NCI-H345 (cell line): ENCODE data around the gene TAF11L5.
A peak's percentile ranks its signal among the peaks of the same experiment; 100 is the strongest.
"Not testable (repeated sequence)": the region's sequence is repeated elsewhere in the genome, so short reads cannot be mapped to it uniquely, and the experiment has no call there.

Source experiments
- DNase-seq: peaks from one replicate; lab custom pipeline; 2025; lab: John Stamatoyannopoulos, UW

TAF11L5 gene

GRCh38 chr5:17524935-17525334 lies at the start of gene TAF11L5:
TSS of gene TAF11L5 (plus strand) at chr5:17525235.
- not testable (repeated sequence) for DNase-seq

DNA sequence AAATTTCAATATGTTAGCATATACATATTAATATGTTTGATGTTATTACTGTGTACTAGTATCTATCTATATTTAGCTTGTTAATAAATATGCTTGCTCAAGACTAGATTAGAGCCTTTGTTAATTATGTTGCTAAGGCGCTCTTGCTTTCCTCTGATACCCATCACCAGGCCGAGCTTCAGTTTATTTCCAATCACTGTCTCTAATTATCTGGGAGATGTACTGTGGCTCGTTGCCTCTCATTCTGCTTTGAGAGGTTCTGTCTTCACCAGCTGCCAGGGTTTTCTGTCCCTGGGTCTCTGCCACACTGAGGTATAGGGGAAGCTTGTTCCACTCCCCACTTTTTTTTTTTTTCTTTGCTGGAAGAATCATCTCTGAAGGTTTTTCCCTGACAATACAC lies 48.0 kb upstream of the TAF11L5 start:
- peak; percentile 6 for DNase-seq

DNA sequence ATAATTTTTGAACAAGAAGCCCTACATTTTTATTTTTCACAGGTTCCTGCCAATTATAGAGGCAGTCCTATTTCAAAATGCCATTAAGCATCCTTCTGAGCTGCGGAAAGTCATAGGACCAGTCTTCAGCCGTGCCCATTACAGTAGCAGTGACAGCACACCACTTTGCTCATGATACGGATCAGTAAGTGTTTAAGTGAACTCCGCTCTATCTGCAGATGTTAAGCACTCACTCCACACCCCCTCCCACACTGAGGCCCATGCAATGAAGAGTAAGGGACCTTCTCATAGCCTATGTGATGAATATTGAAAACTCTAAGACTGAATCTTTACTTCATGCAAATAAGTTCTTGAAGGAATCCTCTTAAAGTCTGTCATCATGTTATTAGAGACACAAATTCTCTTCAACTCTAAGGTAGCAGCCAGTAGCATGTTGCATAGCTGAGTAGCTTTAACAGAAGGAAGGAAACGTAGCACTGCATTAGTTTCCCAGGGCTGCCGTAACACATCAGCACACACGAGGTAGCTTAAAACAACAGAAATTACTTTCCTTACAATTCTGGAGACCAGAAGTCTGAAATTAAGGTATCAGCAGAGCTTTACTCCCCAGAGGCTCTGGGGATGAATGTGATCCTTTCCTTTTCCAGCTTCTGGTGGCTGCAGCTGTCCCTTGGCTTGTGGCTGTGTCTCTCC lies 47.3 kb upstream of the TAF11L5 start:
- DNase-seq = peak; percentile 70

- DNase-seq = peak; percentile 5
Measured at GRCh38 chr5:17481378-17481777, 43.7 kb upstream of the TAF11L5 start.

- DNase-seq = no peak
Measured at GRCh38 chr5:17482790-17483189, 42.2 kb upstream of the TAF11L5 start.

DNA sequence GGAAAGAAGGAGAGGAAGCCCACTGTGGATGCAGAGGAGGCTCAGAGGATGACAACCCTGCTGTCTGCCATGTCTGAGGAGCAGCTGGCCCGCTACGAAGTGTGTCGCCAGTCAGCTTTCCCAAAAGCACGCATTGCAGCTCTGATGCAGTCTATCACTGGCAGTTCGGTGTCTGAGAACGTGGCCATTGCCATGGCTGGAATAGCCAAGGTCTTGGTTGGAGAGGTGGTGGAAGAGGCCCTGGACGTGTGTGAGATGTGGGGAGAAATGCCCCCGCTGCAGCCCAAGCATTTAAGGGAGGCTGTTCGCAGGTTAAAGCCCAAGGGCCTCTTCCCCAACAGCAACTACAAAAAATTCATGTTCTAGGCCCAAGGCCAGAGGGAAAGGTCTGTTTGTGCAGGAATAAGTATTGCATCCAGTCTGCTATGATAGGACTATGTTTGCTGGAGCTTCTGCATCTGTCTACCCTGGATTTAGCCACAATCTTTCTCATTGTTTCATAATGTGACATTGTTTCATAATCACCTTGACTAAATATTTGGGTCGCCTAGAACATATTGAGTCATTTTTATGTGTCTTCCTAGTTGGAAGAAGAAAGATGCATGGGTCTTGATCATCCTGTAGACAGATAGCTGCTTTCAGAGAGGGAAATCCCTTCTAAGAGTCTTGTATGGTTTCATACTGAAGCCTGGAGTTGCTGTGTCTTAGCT lies 38.4 kb upstream of the TAF11L5 start:
- DNase-seq = not testable (repeated sequence)

- DNase-seq = no peak
Measured at GRCh38 chr5:17487174-17487512, 37.9 kb upstream of the TAF11L5 start.

- not testable (repeated sequence) for DNase-seq
Measured at GRCh38 chr5:17491257-17491656, 33.8 kb upstream of the TAF11L5 start.

GRCh38 chr5:17492770-17493169 lies 32.3 kb upstream of the TAF11L5 start:
- DNase-seq = no peak

GRCh38 chr5:17497446-17497845 lies 27.6 kb upstream of the TAF11L5 start:
- DNase-seq = no peak

GRCh38 chr5:17497931-17498330 lies 27.1 kb upstream of the TAF11L5 start, which contains the start of gene TAF11L2:
TSS of gene TAF11L2 (plus strand) at chr5:17498231.
- not testable (repeated sequence) for DNase-seq

DNA sequence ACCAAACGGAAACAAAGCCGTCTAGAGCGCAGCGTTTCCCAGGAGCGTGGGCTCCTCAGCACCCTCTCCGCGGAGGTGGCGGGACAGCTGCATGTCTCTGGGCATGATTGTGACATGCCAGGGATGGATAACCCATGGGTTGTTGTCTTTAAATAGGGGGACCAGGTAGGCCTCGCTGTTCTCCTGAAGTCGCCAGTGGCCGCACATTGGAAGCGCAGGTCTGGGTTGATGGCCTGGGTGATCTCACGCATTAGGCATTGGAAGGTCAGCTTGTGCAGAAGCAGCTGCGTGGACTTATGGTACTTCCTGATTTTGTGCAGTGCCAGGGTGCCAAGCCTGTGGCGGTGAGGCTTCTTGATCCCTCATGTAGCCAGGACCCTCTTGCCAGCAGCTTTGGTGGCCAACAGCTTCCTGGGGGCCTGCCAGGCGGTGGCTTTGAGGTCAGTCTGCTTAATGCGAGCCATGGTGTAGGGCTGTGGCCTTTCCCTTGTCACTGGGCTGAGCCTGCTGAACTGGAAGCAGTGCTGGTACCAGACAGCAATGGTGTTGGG lies 13.2 kb upstream of the TAF11L5 start:
- DNase-seq = no peak

DNA sequence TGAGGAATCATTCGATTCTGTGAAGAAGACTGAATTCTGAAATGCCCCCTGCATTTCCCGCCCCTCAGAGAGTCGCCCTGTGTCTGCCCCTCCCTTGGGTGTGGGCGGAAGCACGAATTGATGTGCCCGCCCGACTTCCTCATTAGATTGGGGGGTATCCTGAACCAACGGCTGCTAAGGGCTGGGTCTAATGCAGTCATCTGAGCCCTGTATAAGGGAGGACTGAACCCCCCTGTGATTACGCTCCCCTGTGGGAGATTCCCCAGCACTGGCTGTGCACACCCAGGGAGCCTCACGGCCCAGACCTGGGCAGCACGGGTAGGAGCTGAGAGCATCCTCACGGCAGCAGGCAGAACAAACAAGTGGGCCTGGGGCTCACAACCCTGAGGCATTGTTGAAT lies 7.5 kb upstream of the TAF11L5 start:
- DNase-seq = not testable (repeated sequence)

DNA sequence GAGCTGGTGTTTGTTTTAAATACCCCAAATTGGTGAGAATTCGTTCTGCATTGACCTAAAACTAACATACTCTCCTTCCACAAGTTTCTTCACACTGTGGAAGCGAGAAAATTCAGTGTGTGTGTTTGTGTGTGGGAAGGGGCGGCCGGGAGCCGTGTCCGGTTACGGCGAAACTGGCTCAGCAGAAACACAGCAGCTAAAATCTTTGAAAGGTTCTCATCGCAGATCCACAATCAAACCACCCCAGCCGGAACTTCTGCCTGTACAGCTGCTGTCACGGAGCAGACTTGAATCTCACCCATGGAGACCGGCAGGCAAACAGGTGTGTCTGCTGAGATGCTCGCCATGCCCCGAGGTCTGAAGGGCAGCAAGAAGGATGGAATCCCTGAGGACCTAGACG lies 7.0 kb upstream of the TAF11L5 start, which contains the start of gene TAF11L3:
Gene TAF11L3 (plus strand): TSS at position 301 of the 400 bp plus-strand sequence.
- not testable (repeated sequence) for DNase-seq

- DNase-seq = not testable (repeated sequence)
Measured at GRCh38 chr5:17519508-17519907, 5.5 kb upstream of the TAF11L5 start.

DNA sequence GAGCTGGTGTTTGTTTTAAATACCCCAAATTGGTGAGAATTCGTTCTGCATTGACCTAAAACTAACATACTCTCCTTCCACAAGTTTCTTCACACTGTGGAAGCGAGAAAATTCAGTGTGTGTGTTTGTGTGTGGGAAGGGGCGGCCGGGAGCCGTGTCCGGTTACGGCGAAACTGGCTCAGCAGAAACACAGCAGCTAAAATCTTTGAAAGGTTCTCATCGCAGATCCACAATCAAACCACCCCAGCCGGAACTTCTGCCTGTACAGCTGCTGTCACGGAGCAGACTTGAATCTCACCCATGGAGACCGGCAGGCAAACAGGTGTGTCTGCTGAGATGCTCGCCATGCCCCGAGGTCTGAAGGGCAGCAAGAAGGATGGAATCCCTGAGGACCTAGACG lies 3.5 kb upstream of the TAF11L5 start, which contains the start of gene TAF11L4:
Gene TAF11L4 (plus strand): TSS at position 301 of the 400 bp plus-strand sequence.
- DNase-seq = not testable (repeated sequence)

GRCh38 chr5:17526504-17526903 lies 1.5 kb downstream of the TAF11L5 start:
- DNase-seq = not testable (repeated sequence)

DNA sequence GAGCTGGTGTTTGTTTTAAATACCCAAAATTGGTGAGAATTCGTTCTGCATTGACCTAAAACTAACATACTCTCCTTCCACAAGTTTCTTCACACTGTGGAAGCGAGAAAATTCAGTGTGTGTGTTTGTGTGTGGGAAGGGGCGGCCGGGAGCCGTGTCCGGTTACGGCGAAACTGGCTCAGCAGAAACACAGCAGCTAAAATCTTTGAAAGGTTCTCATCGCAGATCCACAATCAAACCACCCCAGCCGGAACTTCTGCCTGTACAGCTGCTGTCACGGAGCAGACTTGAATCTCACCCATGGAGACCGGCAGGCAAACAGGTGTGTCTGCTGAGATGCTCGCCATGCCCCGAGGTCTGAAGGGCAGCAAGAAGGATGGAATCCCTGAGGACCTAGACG lies 3.3 kb downstream of the TAF11L5 start, which contains the start of gene TAF11L6:
Gene TAF11L6 (plus strand): TSS at position 301 of the 400 bp plus-strand sequence.
- DNase-seq = not testable (repeated sequence)
